Astrocyte (in vitro differentiated cells and primary cell): ENCODE measurements around the gene EFNA5. TPM values are rescaled to one million over a fixed set of nuclear protein-coding genes. Genes with fewer than 3 reads are reported as not detected.

ENCODE experiments used
- DNase-seq: peaks from one replicate; pipeline ENCODE4 v3.0.0-alpha.2; 2010; ENCODE audit warnings: low read depth
- FAIRE-seq: peaks from 2 replicates; lab custom pipeline; 2011; peaks lifted over from hg19 to GRCh38; lab: Jason Lieb, UNC
- H2AFZ ChIP-seq: 2 replicates; pipeline ENCODE4 v1.6.0; 2012; ENCODE audit warnings: low read depth, low read length, inconsistent platforms
- H3K27ac ChIP-seq: 2 replicates; pipeline ENCODE4 v1.5.1; 2011; ENCODE audit warnings: low read depth, low read length, inconsistent platforms
- H3K27me3 ChIP-seq: 2 replicates; pipeline ENCODE4 v1.6.0; 2011; ENCODE audit warnings: low read length, inconsistent platforms; ENCODE audit not compliant: insufficient read depth
- H3K36me3 ChIP-seq: 2 replicates; pipeline ENCODE4 v1.5.1; 2011; ENCODE audit warnings: low read length, inconsistent platforms; ENCODE audit not compliant: insufficient read depth
- H3K4me1 ChIP-seq: 2 replicates; pipeline ENCODE4 v1.5.1; 2011; ENCODE audit warnings: low read length, inconsistent platforms; ENCODE audit not compliant: insufficient read depth
- H3K4me2 ChIP-seq: 2 replicates; pipeline ENCODE4 v1.6.0; 2012; ENCODE audit warnings: low read length, inconsistent platforms
- H3K4me3 ChIP-seq: 2 replicates; pipeline ENCODE4 v1.5.1; 2011; ENCODE audit warnings: low read depth, mild to moderate bottlenecking, low read length, inconsistent platforms; ENCODE audit not compliant: insufficient read depth
- H3K79me2 ChIP-seq: 2 replicates; pipeline ENCODE4 v1.6.0; 2012; ENCODE audit warnings: mild to moderate bottlenecking, low read length, inconsistent platforms; ENCODE audit not compliant: insufficient read depth
- H3K9ac ChIP-seq: 2 replicates; pipeline ENCODE4 v1.6.0; 2012; ENCODE audit warnings: mild to moderate bottlenecking, low read length, inconsistent platforms
- H3K9me3 ChIP-seq: 2 replicates; pipeline ENCODE4 v1.5.1; 2012; ENCODE audit warnings: low read depth, mild to moderate bottlenecking, low read length, inconsistent platforms; ENCODE audit not compliant: insufficient read depth
- H4K20me1 ChIP-seq: 2 replicates; pipeline ENCODE4 v1.6.0; 2012; ENCODE audit warnings: low read length, inconsistent platforms; ENCODE audit not compliant: insufficient read depth
- H3K27ac Mint-ChIP-seq: one replicate; pipeline ENCODE4 v1.8.0; 2021; ENCODE audit warnings: mild to moderate bottlenecking, mixed read lengths; ENCODE audit not compliant: unreplicated experiment
- H3K27me3 Mint-ChIP-seq: one replicate; pipeline ENCODE4 v1.8.0; 2021; ENCODE audit warnings: low read depth, mixed read lengths; ENCODE audit not compliant: unreplicated experiment
- H3K36me3 Mint-ChIP-seq: one replicate; pipeline ENCODE4 v1.8.0; 2021; ENCODE audit warnings: low read depth, mixed read lengths; ENCODE audit not compliant: unreplicated experiment
- H3K4me1 Mint-ChIP-seq: one replicate; pipeline ENCODE4 v1.8.0; 2021; ENCODE audit warnings: low read depth, mixed read lengths; ENCODE audit not compliant: unreplicated experiment
- H3K4me3 Mint-ChIP-seq: one replicate; pipeline ENCODE4 v1.8.0; 2021; ENCODE audit warnings: mild to moderate bottlenecking, moderate library complexity, mixed read lengths; ENCODE audit not compliant: unreplicated experiment
- H3K9me3 Mint-ChIP-seq: one replicate; pipeline ENCODE4 v1.8.0; 2021; ENCODE audit warnings: mild to moderate bottlenecking, mixed read lengths; ENCODE audit not compliant: unreplicated experiment
- EZH2 ChIP-seq: IDR thresholded peaks from 2 replicates; pipeline ENCODE4 v1.6.1; 2012; ENCODE audit warnings: mild to moderate bottlenecking, low read length, inconsistent platforms; ENCODE audit not compliant: insufficient read depth
- total RNA-seq: library from RNA; stranded (reverse); gene quantifications from 2 replicates; pipeline ENCODE4 v1.2.1, GENCODE V29; 2021
- TF ChIP-seq, protein P1 (sequence below): IDR thresholded peaks from 2 replicates; pipeline ENCODE4 v1.5.1; 2011; ENCODE audit warnings: low read depth, mild to moderate bottlenecking, inconsistent platforms, low read length, moderate library complexity; ENCODE audit not compliant: insufficient read depth

Gene EFNA5
- total RNA-seq, 1 donor from 2014 or later = 59.3 TPM

DNA sequence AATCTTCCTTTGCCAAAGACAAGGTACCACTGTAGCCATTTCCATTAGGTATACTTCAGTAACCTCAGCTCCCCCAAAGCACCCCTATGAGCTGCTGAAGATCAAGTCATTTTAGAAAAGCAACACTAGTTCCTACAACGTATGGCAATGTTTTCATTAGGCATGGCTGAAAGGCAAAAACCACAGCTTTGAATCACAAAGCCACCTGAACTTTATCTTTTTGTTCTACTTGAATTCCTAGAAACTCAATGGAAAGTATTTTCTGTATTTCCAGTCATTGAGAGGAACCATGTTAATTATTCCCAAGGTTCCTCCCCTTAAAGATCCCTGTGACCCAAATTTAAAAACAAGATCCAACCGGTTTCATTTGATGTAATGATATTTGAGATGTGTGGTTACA is 152.1 kb downstream of the EFNA5 start:
- no peaks in the 10 kb centered on the region for H3K9me3 ChIP-seq
- no peak overlapping the region for H3K4me3 Mint-ChIP-seq
- TF ChIP-seq, protein P1, sequence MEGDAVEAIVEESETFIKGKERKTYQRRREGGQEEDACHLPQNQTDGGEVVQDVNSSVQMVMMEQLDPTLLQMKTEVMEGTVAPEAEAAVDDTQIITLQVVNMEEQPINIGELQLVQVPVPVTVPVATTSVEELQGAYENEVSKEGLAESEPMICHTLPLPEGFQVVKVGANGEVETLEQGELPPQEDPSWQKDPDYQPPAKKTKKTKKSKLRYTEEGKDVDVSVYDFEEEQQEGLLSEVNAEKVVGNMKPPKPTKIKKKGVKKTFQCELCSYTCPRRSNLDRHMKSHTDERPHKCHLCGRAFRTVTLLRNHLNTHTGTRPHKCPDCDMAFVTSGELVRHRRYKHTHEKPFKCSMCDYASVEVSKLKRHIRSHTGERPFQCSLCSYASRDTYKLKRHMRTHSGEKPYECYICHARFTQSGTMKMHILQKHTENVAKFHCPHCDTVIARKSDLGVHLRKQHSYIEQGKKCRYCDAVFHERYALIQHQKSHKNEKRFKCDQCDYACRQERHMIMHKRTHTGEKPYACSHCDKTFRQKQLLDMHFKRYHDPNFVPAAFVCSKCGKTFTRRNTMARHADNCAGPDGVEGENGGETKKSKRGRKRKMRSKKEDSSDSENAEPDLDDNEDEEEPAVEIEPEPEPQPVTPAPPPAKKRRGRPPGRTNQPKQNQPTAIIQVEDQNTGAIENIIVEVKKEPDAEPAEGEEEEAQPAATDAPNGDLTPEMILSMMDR = no peak
- TF ChIP-seq EZH2 = no peak
- H3K36me3 ChIP-seq = no peaks in the 10 kb centered on the region
- H3K36me3 Mint-ChIP-seq = no peaks in the 10 kb centered on the region
- H3K27ac Mint-ChIP-seq = no peak overlapping the region
- no peaks in the 10 kb centered on the region for H4K20me1 ChIP-seq
- H3K4me3 ChIP-seq = no peak overlapping the region
- DNase-seq = peak; percentile 44
- H3K9ac ChIP-seq = no peak overlapping the region
- H3K27me3 ChIP-seq = no peaks in the 10 kb centered on the region
- peaks cover 4% of the 10 kb centered on the region for H3K4me1 ChIP-seq
- no peak overlapping the region for H2AFZ ChIP-seq
- no peaks in the 10 kb centered on the region for H3K27me3 Mint-ChIP-seq
- no peaks in the 10 kb centered on the region for H3K9me3 Mint-ChIP-seq
- no peak for FAIRE-seq
- no peak overlapping the region for H3K27ac ChIP-seq
- peaks cover 46% of the 10 kb centered on the region for H3K4me1 Mint-ChIP-seq
- no peak overlapping the region for H3K4me2 ChIP-seq
- H3K79me2 ChIP-seq = no peaks in the 10 kb centered on the region

DNA sequence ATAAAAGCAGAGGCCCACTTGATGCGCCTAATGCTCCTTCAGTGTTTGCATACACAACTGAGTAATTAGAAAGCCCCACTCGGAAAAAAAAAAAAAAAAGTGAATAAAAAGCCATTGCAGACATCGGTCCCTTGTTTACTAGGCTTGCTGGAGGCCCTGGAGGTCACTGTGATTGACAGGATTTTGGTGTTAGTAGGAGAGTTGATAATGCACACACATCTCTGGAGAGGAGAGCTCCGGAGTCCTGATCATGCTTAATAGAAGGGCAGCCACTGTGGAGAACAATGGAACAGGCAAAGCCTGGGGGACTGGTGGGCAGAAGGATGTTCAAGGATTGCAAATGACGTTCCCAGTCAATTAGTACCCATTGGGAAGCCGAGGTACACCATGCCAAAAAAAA is 152.5 kb downstream of the EFNA5 start:
- no peak for DNase-seq
- H3K27me3 ChIP-seq = no peaks in the 10 kb centered on the region
- H3K4me3 ChIP-seq = no peak overlapping the region
- H3K4me1 Mint-ChIP-seq = peaks cover 45% of the 10 kb centered on the region
- peaks cover 9% of the 10 kb centered on the region for H3K4me1 ChIP-seq
- FAIRE-seq = no peak
- H3K79me2 ChIP-seq = no peaks in the 10 kb centered on the region
- no peak overlapping the region for H3K27ac Mint-ChIP-seq
- no peak overlapping the region for H2AFZ ChIP-seq
- H3K27ac ChIP-seq = no peak overlapping the region
- H3K4me2 ChIP-seq = no peak overlapping the region
- no peak overlapping the region for H3K9ac ChIP-seq
- H3K36me3 ChIP-seq = no peaks in the 10 kb centered on the region
- H3K4me3 Mint-ChIP-seq = no peak overlapping the region
- no peaks in the 10 kb centered on the region for H3K36me3 Mint-ChIP-seq
- no peaks in the 10 kb centered on the region for H4K20me1 ChIP-seq
- no peaks in the 10 kb centered on the region for H3K9me3 ChIP-seq
- no peak for TF ChIP-seq EZH2
- TF ChIP-seq, protein P1 = no peak
- H3K9me3 Mint-ChIP-seq = no peaks in the 10 kb centered on the region
- no peaks in the 10 kb centered on the region for H3K27me3 Mint-ChIP-seq

DNA sequence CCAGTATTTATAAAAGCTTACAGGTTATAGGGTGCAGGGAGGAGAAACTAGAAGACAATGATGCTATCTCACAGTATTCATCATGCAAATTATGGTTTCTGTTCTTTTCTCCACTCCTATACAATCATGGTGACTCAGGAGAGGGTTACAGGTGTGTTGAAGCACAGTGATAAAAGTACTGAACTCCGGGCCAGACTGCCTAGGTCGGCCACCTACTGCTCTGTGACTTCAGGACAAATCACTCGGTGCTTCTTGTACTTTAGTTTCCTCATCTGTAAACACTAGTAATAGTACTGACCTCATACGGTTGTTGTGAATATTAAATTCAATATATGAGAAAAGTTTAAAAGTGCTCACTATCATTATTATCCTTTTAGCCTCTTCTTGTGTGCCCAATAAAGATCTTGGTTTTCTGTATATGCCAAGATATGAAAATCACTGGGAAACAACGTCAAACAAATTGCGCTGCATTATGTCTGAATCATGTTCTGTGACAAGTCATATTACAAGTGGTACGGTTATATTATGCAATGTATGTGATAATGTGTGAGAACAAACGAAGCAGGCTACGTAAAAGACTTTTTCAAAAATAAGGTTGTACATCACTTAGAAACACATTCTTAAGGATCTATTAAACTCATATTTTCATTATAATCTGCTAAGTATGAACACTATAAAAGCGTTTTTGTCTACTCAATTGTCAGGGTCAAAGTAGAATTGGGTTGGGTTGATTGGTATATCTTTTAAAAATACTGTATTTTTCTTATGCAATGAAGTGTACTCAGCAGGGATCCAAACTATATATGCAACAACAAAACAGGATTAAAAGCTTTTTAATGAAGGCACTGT is 153.3 kb downstream of the EFNA5 start:
- TF ChIP-seq, protein P1 = no peak
- TF ChIP-seq EZH2 = no peak
- H3K9ac ChIP-seq = no peak overlapping the region
- H3K27ac ChIP-seq = no peak overlapping the region
- no peak overlapping the region for H3K4me3 ChIP-seq
- Mint-ChIP-seq H3K27me3 (no peaks in the 10 kb centered on the region), H3K27ac (no peak overlapping the region), H3K4me3 (no peak overlapping the region), H3K4me1 (peaks cover 49% of the 10 kb centered on the region), H3K36me3 (no peaks in the 10 kb centered on the region), H3K9me3 (no peaks in the 10 kb centered on the region)
- H3K27me3 ChIP-seq = no peaks in the 10 kb centered on the region
- H4K20me1 ChIP-seq = no peaks in the 10 kb centered on the region
- FAIRE-seq (no peak), DNase-seq (no peak)
- H3K9me3 ChIP-seq = no peaks in the 10 kb centered on the region
- no peaks in the 10 kb centered on the region for H3K36me3 ChIP-seq
- H3K79me2 ChIP-seq = no peaks in the 10 kb centered on the region
- H2AFZ ChIP-seq = no peak overlapping the region
- H3K4me1 ChIP-seq = peaks cover 9% of the 10 kb centered on the region
- no peak overlapping the region for H3K4me2 ChIP-seq
